ENCODE data around the gene PIK3R1.

The PIK3R1 gene

DNA sequence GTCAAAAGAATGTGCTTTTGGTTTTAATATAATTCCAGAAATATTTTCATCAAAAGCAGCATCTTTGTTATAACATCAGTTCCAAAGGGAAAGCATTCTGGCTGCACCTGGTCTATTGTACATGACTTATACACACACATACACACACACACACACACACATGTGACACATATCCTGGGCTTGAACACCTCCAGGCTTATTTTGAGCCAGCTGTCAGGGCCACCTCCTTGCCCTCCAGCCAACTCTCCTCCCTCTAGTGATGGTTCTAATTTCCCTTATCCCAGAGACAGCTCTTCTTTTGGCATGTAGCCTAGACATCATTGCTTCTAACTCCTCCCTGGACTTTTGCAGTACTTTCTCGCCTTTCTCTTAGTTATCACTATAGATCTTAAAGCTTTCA is 115.0 kb downstream of the PIK3R1 start:
- no peak for DNase-seq (ENCODE audit: low read depth, low spot score)
- in situ Hi-C loops (cut with HindIII; ENCODE audit: low sequenced_read_pairs), result no loop called here
- H3K4me3 ChIP-seq (ENCODE audit: low read depth, low read length), result no peak overlapping the region
- TF ChIP-seq, protein P1, sequence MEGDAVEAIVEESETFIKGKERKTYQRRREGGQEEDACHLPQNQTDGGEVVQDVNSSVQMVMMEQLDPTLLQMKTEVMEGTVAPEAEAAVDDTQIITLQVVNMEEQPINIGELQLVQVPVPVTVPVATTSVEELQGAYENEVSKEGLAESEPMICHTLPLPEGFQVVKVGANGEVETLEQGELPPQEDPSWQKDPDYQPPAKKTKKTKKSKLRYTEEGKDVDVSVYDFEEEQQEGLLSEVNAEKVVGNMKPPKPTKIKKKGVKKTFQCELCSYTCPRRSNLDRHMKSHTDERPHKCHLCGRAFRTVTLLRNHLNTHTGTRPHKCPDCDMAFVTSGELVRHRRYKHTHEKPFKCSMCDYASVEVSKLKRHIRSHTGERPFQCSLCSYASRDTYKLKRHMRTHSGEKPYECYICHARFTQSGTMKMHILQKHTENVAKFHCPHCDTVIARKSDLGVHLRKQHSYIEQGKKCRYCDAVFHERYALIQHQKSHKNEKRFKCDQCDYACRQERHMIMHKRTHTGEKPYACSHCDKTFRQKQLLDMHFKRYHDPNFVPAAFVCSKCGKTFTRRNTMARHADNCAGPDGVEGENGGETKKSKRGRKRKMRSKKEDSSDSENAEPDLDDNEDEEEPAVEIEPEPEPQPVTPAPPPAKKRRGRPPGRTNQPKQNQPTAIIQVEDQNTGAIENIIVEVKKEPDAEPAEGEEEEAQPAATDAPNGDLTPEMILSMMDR (IDR thresholded peaks at IDR 0.05; ENCODE audit: low read depth, low read length), result no peak

DNA sequence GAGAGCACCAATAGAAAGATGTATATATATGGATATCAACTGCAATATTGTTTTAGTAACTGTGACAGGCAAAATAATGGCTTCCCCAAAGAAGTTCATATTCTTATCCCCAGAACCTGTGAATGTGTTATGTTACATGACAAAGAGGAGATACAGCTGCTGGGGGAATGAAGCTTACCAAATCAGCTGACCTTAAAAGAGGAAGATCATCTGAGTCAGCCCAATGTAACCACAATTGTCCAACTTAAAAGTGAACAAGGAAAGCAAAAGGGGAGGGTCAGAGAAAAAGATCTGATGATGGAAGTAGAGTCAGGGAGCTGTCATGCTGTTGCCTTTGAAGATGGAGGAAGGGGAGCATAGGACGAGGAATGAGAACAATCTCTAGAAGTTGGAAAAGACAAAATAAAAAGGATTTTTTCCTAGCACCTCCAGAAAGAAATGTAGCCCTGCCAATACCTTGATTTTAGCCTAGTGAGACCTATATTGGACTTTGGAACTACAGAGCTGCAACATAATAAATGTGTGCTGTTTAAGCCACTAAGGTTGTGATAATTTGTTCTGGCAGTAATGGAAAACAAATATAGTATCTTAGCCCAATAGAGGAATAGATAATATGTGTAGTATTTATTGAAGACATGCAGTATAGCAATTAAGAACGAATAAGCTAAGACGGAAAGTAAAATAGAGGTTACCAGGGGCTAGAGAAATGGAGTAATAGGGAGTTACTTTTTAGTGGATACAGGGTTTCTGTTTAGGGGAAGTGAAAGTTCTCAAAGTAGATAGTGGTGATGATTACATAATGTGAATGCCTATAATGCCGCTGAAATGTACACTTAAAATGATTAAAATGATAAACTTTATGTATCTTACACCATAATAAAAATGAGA is 115.9 kb downstream of the PIK3R1 start:
- TF ChIP-seq, protein P1 (IDR thresholded peaks at IDR 0.05; ENCODE audit: low read depth, low read length), result no peak
- DNase-seq (ENCODE audit: low read depth, low spot score), result peak; percentile 43
- no peak overlapping the region for H3K4me3 ChIP-seq (ENCODE audit: low read depth, low read length)
- in situ Hi-C loops (cut with HindIII; ENCODE audit: low sequenced_read_pairs), result no loop called here

DNA sequence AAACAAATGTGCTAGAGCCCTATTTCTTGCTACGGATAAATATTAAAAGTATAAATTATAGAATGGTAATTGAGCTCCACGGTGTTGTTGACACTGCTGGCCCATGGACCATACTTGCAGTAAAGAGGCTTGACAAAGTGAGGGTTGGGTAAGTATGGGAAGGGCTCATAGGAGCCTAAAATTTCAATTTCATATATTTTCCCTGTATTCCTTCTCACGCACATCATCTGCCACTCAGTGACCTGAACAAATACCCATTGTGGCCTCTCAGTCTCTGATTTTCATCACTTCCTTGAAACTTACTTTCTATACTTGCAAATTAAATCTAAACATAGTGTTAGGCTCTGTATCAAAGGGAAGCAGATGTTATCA is 116.5 kb downstream of the PIK3R1 start:
- in situ Hi-C loops (cut with HindIII; ENCODE audit: low sequenced_read_pairs), result no loop called here
- TF ChIP-seq, protein P1 (IDR thresholded peaks at IDR 0.05; ENCODE audit: low read depth, low read length), result no peak
- H3K4me3 ChIP-seq (ENCODE audit: low read depth, low read length), result no peak overlapping the region
- no peak for DNase-seq (ENCODE audit: low read depth, low spot score)

DNA sequence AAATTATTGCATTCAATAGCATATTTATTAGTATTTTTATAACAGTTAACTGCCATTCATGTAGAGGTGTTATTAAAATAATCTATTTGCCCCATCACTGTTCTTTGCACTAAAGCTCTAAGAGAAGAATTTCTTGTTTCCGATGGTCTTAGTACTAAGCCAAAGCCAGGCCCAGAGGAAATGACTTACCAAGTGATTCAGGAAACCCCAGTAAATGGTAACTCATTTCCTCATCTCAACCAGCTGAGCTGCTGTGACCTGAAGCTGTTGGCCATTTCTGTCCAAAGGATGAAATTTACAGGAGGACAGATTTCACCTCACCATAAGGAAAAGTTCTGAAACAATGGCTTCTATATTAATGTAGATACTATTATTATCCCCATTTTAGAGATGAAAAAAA is 117.0 kb downstream of the PIK3R1 start:
- in situ Hi-C loops (cut with HindIII; ENCODE audit: low sequenced_read_pairs), result no loop called here
- DNase-seq (ENCODE audit: low read depth, low spot score), result no peak
- no peak overlapping the region for H3K4me3 ChIP-seq (ENCODE audit: low read depth, low read length)
- TF ChIP-seq, protein P1 (IDR thresholded peaks at IDR 0.05; ENCODE audit: low read depth, low read length), result no peak

DNA sequence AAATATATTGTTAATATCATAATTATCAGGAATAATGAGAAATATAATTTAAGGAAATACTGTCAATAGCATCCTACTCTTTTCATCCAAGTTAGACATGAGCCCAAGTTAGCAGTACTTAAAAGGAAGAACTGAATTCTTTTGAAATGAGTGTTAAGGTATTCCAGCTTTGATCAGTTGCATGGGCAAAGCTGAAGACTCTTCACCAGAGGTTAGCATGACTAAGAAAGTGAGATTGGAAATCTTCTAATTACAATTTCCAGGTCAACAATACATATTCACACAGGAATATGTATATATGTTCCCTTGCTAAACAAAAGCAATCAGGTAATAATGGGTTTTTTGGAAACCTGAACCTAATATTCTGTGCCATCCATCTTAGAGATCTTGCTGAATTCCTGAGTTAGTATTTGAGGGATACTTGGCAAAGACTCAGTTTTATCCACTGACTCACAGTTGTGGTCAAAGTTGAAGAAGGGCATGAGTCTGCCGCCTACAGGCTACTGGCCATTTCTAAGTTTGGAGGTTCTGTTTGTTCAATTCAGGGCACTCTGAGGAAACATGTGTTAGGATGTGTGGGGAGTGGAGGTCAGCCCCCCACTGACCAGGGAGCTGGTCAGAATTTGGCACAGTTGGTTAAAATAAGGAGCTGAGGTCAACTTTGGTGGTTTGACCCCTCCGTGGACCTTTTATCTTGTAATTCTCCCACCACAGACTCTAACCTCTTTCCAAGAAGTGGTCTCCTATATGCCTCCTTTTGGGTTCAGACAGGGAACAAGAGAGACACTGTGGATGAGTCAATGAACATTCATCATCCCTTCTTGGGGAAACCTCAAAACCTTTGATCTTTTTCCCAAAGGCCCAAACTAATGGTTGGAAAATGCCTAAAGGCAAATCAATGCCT is 118.3 kb downstream of the PIK3R1 start:
- no peak overlapping the region for H3K4me3 ChIP-seq (ENCODE audit: low read depth, low read length)
- DNase-seq (ENCODE audit: low read depth, low spot score), result peak; percentile 92
- TF ChIP-seq, protein P1 (IDR thresholded peaks at IDR 0.05; ENCODE audit: low read depth, low read length), result peak; percentile 47
- in situ Hi-C loops (cut with HindIII; ENCODE audit: low sequenced_read_pairs), result no loop called here

DNA sequence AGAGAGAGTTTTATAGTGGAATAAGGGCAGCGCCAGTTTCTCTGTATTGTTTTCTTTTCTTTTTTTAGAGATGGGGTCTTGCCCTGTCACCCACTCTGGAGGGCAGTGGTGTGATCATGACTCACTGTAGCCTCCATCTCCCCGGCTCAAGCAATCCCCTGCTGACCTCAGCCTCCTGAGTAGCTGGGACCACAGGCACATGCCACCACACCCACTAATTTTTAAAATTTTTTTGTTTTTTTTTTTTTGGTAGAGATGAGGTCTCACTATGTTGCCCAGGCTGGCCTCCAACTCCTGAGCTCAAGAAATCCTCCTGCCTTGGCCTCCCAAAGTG is 119.0 kb downstream of the PIK3R1 start:
- TF ChIP-seq, protein P1 (IDR thresholded peaks at IDR 0.05; ENCODE audit: low read depth, low read length), result no peak
- H3K4me3 ChIP-seq (ENCODE audit: low read depth, low read length), result no peak overlapping the region
- DNase-seq (ENCODE audit: low read depth, low spot score), result no peak
- in situ Hi-C loops (cut with HindIII; ENCODE audit: low sequenced_read_pairs), result no loop called here
